Bronchial epithelial cell (primary cell): ENCODE measurements around the gene TMEM161A. TPM values are rescaled to one million over a fixed set of nuclear protein-coding genes. Genes with fewer than 3 reads are reported as not detected.

Experiments used
- DNase-seq: peaks from one replicate; pipeline ENCODE4 v3.0.0-alpha.2; 2010; ENCODE audit warnings: low read depth
- FAIRE-seq: peaks from 2 replicates; lab custom pipeline; 2011; peaks lifted over from hg19 to GRCh38; lab: Jason Lieb, UNC
- H3K27me3 ChIP-seq: 2 replicates; pipeline ENCODE4 v1.5.1; 2011; ENCODE audit warnings: low read length; ENCODE audit not compliant: control insufficient read depth, insufficient read depth
- H3K36me3 ChIP-seq: 2 replicates; pipeline ENCODE4 v1.5.1; 2011; ENCODE audit warnings: low read length; ENCODE audit not compliant: control insufficient read depth, insufficient read depth
- H3K4me3 ChIP-seq: 2 replicates; pipeline ENCODE4 v1.5.1; 2011; ENCODE audit warnings: mild to moderate bottlenecking, low read depth, low read length, control low read depth
- total RNA-seq: library from RNA; depleted of rRNA; stranded (reverse); fragments of >200 nt; gene quantifications from 2 replicates; pipeline ENCODE4 v1.2.1, GENCODE V29; 2014
- TF ChIP-seq, protein P1 (sequence below): IDR thresholded peaks from 2 replicates; pipeline ENCODE4 v1.5.1; 2011; ENCODE audit warnings: mild to moderate bottlenecking, moderate library complexity, low read length, control low read depth, inconsistent platforms; ENCODE audit not compliant: insufficient read depth, severe bottlenecking

The TMEM161A gene
- total RNA-seq, 1 donor from 2014 or later: 28.7 TPM

GRCh38 chr19:19121371-19121770, 16.9 kb downstream of the TMEM161A start:
- Histone ChIP-seq H3K4me3 (no peak overlapping the region), H3K27me3 (no peaks in the 10 kb centered on the region), H3K36me3 (no peaks in the 10 kb centered on the region)
- DNase-seq (no peak), FAIRE-seq (no peak)
- TF ChIP-seq, protein P1, sequence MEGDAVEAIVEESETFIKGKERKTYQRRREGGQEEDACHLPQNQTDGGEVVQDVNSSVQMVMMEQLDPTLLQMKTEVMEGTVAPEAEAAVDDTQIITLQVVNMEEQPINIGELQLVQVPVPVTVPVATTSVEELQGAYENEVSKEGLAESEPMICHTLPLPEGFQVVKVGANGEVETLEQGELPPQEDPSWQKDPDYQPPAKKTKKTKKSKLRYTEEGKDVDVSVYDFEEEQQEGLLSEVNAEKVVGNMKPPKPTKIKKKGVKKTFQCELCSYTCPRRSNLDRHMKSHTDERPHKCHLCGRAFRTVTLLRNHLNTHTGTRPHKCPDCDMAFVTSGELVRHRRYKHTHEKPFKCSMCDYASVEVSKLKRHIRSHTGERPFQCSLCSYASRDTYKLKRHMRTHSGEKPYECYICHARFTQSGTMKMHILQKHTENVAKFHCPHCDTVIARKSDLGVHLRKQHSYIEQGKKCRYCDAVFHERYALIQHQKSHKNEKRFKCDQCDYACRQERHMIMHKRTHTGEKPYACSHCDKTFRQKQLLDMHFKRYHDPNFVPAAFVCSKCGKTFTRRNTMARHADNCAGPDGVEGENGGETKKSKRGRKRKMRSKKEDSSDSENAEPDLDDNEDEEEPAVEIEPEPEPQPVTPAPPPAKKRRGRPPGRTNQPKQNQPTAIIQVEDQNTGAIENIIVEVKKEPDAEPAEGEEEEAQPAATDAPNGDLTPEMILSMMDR: no peak

- Histone ChIP-seq H3K36me3 (no peaks in the 10 kb centered on the region), H3K4me3 (no peak overlapping the region), H3K27me3 (no peaks in the 10 kb centered on the region)
- no peak for FAIRE-seq
- DNase-seq: peak; percentile 28
- TF ChIP-seq, protein P1: no peak
Measured at GRCh38 chr19:19120308-19121231, 17.7 kb downstream of the TMEM161A start.

- Histone ChIP-seq H3K4me3 (no peak overlapping the region), H3K27me3 (no peaks in the 10 kb centered on the region), H3K36me3 (no peaks in the 10 kb centered on the region)
- DNase-seq: no peak
- FAIRE-seq: no peak
- TF ChIP-seq, protein P1: no peak
Measured at GRCh38 chr19:19119325-19120237, 18.7 kb downstream of the TMEM161A start.

- DNase-seq: no peak
- Histone ChIP-seq H3K36me3 (no peaks in the 10 kb centered on the region), H3K27me3 (peaks cover 2% of the 10 kb centered on the region), H3K4me3 (no peak overlapping the region)
- TF ChIP-seq, protein P1: peak; percentile 43
- FAIRE-seq: no peak
Measured at GRCh38 chr19:19115954-19116353, 22.3 kb downstream of the TMEM161A start.

- FAIRE-seq (no peak), DNase-seq (no peak)
- TF ChIP-seq, protein P1: no peak
- no peak overlapping the region for H3K4me3 ChIP-seq
- no peaks in the 10 kb centered on the region for H3K36me3 ChIP-seq
- H3K27me3 ChIP-seq: peaks cover 2% of the 10 kb centered on the region
Measured at GRCh38 chr19:19113040-19113626, 25.1 kb downstream of the TMEM161A start.
